GM19240 (cell line): ENCODE data around the gene APOBEC3F.
"Not testable (repeated sequence)": the region's sequence is repeated elsewhere in the genome, so short reads cannot be mapped to it uniquely, and the experiment has no call there.

Experiments used
- DNase-seq: peaks from one replicate; pipeline ENCODE4 v3.0.0; 2011; ENCODE audit warnings: low spot score; ENCODE audit not compliant: insufficient read length

The APOBEC3F gene

DNA sequence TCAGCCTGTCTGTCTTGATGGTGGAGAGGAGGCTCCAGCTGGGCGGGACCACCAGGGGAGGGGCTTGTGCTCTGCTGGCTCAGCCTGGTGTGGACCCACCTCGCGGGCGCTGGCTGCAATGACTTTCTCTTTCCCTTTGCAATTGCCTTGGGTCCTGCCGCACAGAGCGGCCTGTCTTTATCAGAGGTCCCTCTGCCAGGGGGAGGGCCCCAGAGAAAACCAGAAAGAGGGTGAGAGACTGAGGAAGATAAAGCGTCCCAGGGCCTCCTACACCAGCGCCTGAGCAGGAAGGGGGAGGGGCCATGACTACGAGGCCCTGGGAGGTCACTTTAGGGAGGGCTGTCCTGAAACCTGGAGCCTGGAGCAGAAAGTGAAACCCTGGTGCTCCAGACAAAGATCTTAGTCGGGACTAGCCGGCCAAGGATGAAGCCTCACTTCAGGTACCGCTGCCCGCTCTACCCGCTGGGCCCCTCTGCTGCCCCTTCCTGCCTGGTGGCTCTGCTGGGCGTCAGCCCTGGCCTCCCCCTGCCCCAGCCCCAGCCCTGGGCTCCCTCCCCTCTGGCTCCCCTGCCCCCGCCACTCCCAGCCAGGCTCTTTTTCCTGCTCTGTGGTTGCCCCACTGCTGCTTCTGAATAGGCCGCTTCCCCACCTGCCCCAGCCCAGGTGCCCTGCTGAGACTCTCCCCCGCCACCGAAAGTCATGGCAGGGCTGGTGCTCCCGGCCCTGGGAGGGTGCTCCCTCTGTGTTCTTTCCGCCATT lies at the start of gene APOBEC3F:
Gene APOBEC3F (plus strand): TSS at position 327 of the 759 bp plus-strand sequence. CDS start 97 bp downstream, at position 424.
- DNase-seq = not testable (repeated sequence)

DNA sequence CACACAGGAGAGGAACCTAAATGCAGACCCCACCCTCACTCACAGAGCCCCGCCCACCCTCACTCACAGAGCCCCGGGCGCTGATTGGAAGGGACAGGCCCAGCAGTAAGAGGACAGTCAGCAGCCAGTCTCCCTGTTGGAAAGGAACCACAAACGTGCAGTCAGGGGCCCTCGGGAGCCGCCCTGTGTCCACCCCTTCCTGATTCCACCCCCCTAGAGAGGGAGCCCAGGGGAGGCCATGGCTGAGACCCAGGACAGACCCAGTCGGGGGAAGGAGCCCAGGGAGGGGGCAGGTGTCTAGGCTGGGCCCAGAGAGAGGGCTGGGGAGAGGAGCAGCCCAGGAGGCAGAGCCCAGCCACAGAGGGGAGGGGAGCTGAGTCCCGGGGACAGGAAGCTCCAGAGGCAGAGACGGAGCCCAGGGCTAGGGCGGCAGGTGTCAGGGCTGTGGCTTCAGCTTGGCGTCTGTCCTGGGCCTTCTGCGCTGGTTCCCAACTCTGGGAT lies 47.7 kb upstream of the APOBEC3F start:
- DNase-seq = not testable (repeated sequence)

DNA sequence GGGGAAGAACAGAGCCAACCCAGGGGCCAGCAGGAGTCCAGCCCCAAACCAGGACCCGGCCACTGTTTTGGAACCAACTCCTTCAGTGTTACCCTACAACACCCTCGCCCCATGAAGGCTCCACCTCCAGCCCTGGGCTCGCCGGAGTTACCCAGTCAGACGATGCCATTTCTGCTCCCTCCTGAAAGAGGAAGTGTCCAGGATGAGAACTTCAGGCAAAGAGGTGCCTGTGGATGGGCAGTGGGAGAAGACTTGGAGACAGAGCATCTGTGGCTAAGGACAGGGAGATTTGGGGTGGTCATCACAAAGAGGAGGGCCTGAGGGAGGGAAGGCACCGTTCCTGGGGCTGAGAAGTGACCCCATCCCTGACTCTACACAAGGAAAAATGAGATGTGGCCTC lies 44.6 kb upstream of the APOBEC3F start:
- no peak for DNase-seq

DNA sequence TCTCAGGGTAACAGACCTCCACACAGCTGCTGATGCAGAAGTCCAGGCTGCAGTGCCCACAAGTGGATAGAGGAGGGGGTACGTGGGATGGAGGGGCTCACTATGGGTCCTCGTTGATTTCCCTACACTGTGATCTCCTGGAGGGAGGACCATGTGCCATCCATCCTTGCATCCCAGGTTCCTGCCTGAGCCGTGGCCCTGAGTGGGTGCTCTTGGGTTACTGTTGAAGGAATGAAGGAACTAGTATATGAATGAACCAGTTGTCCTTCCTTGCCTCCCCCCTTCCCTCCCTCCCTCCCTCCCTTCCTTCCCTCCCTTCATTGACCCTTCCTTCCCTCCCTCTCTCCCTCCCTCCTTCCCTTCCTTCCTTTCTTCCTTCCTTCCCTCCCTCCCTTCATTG lies 43.1 kb upstream of the APOBEC3F start:
- no peak for DNase-seq

DNA sequence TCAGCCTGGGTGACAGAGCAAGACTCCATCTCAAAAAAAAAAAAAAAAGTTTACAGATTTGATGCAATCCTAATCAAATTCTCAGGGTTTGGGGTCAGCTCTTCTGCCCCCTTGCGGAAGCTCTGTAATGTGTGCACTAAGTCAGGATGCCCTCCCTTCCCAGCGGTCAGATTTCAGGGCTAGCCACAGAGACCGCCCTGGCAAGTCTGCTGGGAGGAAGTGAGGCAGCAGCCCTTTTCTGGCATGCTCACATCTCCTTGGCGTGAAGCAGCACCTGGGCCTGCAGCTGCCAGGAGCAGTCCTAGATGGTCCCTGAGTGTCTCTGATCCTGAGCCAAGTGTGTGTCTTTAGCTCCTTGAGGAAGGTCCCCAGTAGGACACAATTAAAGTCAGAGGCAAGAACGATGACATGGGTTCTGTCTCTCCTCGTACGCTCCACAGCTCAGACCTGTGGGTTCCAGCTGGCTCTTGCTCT lies 37.5 kb upstream of the APOBEC3F start:
- DNase-seq = peak; percentile 82

DNA sequence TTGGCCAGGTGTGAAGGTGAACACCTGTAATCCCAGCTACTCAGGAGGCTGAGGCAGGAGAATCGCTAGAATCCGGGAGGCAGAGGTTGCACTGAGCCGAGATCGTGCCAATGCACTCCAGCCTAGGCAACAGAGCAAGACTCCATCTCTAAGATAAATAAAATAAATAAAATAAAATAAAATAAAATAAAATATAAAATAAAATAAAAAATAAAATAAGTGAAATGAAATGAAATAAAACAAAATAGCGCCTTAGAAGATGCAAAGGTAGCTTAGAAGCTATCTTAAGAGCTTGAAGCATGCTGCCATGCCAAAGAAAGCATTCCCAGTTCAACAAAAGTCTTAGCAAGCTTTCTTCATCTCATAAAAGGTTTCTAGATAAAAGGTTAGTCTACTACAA lies 33.5 kb upstream of the APOBEC3F start:
- DNase-seq = no peak

- DNase-seq = not testable (repeated sequence)
These were observed 32.3 kb upstream of the APOBEC3F start for GRCh38 chr22:39008271-39008850.

- DNase-seq = no peak
These were observed 29.7 kb upstream of the APOBEC3F start for GRCh38 chr22:39010946-39011345.

DNA sequence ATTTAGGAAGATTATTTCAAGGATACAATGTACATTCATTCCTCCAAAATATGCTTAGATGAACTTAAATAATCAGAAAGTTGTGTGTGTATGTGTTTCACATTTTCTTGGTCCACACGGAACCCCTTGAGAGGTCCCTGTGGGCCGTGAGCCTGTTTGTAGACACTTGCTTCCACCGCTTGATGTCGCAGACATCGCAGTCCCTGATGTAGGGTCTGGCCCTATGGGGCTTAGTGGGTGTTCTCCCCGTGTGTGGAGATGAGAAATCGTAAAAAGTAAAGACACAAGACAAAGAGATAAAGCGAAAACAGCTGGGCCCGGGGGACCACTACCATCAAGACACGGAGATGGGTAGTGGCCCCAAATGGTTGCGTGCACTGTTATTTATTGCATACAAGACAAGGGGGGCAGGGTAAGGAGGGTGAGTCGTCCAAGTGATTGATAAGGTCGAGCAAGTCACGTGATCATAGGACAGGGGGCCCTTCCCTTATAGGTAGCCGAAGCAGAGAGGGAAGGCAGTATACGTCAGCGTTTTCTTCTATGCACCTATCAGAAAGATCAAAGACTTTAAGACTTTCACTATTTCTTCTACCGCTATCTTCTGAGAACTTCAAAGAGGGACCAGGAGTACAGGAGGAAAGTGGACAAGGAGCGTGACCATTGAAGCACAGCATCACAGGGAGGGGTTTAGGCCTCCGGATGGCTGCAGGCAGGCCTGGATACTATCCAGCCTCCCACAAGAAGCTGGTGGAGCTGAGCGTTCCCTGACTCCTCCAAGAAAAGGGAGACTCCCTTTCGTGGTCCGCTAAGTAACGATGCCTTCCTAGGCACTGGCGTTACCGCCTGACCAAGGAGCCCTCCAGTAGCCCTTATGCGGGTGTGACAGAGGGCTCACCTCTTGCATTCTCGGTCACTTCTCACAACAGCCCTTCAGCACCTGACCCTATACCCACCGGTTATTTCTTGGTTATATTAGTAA lies 27.8 kb upstream of the APOBEC3F start:
- DNase-seq = no peak

DNA sequence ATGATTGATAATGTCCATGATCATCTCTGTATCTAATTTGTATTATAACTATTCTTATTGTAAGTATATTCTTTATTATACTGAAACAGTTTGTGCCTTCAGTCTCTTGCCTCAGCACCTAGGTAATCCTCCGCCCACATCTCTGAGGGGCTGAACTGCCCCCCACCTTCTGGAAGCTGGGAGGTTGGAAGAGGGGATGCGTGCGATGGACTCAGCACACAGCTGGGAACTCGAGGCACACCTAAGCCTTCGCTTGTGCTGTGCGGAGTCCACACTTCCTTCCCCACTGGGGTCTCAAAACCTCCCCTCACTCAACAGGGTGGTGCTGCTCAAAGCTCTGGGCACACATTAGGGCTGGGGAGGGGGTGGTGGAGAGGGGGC lies 27.1 kb upstream of the APOBEC3F start:
- DNase-seq = not testable (repeated sequence)

GRCh38 chr22:39013942-39014722 lies 26.5 kb upstream of the APOBEC3F start, which contains the start of gene APOBEC3C:
Gene APOBEC3C, plus strand, starts transcription at chr22:39014257. Its CDS starts 106 bp downstream, at chr22:39014363.
- DNase-seq = peak; percentile 71

- DNase-seq = not testable (repeated sequence)
These were observed 25.9 kb upstream of the APOBEC3F start for GRCh38 chr22:39014723-39015121.

- DNase-seq = no peak
These were observed 24.1 kb upstream of the APOBEC3F start for GRCh38 chr22:39016592-39016991.

DNA sequence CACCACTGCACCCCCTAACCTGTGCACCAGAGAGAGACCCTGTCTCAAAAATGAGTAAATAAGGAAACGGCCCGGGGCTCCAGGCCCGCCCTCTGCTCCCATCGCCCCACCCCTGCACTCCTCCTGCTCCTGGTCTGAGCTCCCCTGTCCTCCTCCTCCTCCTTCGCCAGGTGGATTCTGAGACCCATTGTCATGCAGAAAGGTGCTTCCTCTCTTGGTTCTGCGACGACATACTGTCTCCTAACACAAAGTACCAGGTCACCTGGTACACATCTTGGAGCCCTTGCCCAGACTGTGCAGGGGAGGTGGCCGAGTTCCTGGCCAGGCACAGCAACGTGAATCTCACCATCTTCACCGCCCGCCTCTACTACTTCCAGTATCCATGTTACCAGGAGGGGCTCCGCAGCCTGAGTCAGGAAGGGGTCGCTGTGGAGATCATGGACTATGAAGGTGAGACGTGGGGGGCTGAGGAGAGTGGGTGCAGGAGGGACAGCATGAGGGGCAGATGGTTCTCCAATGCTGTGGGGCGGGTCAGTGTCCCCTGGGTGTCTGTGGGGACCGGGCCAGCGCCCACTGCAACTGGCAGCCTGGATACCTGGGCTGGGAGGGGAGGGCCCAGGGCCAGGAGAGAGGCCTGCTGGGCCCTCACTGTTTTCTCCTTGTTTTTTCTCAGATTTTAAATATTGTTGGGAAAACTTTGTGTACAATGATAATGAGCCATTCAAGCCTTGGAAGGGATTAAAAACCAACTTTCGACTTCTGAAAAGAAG lies 22.9 kb upstream of the APOBEC3F start:
- no peak for DNase-seq

DNA sequence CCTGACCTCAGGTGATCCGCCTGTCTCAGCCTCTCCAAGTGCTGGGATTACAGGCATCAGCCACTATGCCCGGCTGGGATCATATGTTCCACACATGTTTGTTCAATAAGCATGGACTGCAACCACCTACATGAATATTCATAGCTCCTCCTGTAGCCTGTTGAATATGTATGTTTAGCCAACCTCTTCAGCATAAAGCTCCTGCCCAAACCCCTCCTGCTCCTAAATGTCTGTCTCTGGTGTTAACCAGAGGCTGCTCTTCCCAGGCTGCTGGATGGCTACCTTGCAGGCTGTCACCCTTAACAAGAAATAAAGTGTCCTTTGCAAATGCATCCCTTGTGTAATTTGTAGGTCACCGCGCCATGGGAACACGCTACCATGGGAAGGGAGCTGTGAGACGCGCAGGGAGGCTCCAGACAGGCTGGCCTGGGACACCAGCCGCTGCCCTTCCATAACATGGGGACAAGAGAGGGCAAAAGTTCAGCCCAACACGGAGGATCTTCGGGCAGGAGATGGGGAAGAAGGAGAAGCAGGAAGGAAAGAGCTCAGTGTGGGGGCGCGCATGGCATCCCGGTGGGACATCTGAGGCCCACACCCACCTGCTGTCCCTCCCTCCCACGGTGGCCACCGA lies 20.5 kb upstream of the APOBEC3F start:
- DNase-seq = not testable (repeated sequence)

DNA sequence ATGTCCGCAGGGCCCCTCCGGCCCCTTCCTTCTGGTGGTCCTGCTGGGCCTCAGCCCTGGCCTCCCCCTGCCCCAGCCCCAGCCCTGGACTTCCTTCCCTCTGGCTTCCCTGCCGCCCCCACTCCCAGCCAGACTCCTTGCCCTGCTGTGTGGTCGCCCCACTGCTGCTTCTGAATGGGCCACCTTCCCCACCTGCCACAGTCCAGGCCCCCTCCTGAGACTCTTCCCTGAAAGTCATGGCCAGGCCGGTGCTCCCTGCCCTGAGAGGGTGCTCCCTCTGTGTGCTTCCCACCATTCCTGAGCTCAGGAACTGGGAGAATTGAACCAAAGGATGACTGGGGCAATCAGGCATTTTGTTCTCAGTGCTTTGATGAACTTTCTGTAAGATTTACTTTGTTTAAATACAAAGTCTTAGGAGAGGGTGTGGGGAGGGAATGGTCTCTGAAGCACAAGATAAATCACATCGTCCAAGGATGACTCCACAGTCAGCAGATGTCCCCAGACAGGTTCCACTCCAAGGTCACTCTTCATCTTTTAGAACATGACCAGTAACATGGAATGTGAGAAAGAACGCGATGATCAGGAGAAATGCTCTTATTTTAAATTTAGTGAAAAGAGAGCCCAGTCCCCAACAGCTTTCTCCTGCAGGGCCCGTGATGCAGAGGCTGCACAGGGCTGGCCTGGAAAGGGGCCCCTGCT lies 19.0 kb upstream of the APOBEC3F start:
- DNase-seq = no peak

- DNase-seq = no peak
These were observed 15.9 kb upstream of the APOBEC3F start for GRCh38 chr22:39024519-39025308.
